ENCODE data around the gene CLTA.
A peak's percentile ranks its signal among the peaks of the same experiment; 100 is the strongest.

The CLTA gene

GRCh38 chr9:36190388-36191289 is at the start of gene CLTA:
CLTA (plus strand) TSS chr9:36190921; CDS start chr9:36191057, 136 bp downstream.
- DNase-seq: peak; percentile 97

- no peak for DNase-seq
Observed at GRCh38 chr9:36141288-36141687, 49.4 kb upstream of the CLTA start.

GRCh38 chr9:36141761-36142160 is 49.0 kb upstream of the CLTA start:
- DNase-seq: no peak

- DNase-seq: peak; percentile 30
Observed at GRCh38 chr9:36142510-36143244, 48.0 kb upstream of the CLTA start.

- no peak for DNase-seq
Observed at GRCh38 chr9:36143245-36143641, 47.5 kb upstream of the CLTA start.

GRCh38 chr9:36144309-36145232 is 46.1 kb upstream of the CLTA start:
- DNase-seq: no peak

GRCh38 chr9:36145970-36146369 is 44.8 kb upstream of the CLTA start:
- no peak for DNase-seq

- no peak for DNase-seq
Observed at GRCh38 chr9:36146651-36147050, 44.1 kb upstream of the CLTA start.

GRCh38 chr9:36147441-36148175 is 43.1 kb upstream of the CLTA start:
- no peak for DNase-seq

- no peak for DNase-seq
Observed at GRCh38 chr9:36148311-36149051, 42.2 kb upstream of the CLTA start.

GRCh38 chr9:36149197-36149596 is 41.5 kb upstream of the CLTA start:
- no peak for DNase-seq

GRCh38 chr9:36150574-36151315 is 40.0 kb upstream of the CLTA start:
- no peak for DNase-seq

GRCh38 chr9:36151316-36152210 is 39.2 kb upstream of the CLTA start:
- peak; percentile 88 for DNase-seq

- no peak for DNase-seq
Observed at GRCh38 chr9:36152741-36153438, 37.8 kb upstream of the CLTA start.

GRCh38 chr9:36153746-36154145 is 37.0 kb upstream of the CLTA start:
- DNase-seq: no peak

- no peak for DNase-seq
Observed at GRCh38 chr9:36154331-36154952, 36.3 kb upstream of the CLTA start.

GRCh38 chr9:36156116-36156515 is 34.6 kb upstream of the CLTA start:
- DNase-seq: no peak

- DNase-seq: no peak
Observed at GRCh38 chr9:36158122-36158521, 32.6 kb upstream of the CLTA start.

- no peak for DNase-seq
Observed at GRCh38 chr9:36158917-36159316, 31.8 kb upstream of the CLTA start.

Data from GDM1 (cell line).